SK-N-SH (cell line): ENCODE results near the gene PTGIS. TPM values are rescaled to one million over a fixed set of nuclear protein-coding genes. Genes with fewer than 3 reads are reported as not detected.

Source experiments
- CTCF ChIA-PET: fragments of 300-600, 350-600 bp; formaldehyde crosslinking; extraction: SDS; loops from one replicate; lab custom pipeline; 2021; lab: Yijun Ruan, JAX
- POLR2A ChIA-PET: fragments of 350-600 bp; sonication (Branson Sonifier 250); formaldehyde crosslinking; extraction: SDS; loops from one replicate; lab custom pipeline; 2020; ENCODE audit warnings: antibody characterized with exemption, inconsistent platforms; lab: Yijun Ruan, JAX
- DNase-seq: peaks from one replicate; pipeline ENCODE4 v3.0.0; 2012
- H2AFZ ChIP-seq: fragments of 200-600 bp; sonication (generic); 2 replicates; pipeline ENCODE4 v1.8.1; 2016; ENCODE audit warnings: antibody characterized with exemption, mild to moderate bottlenecking, low read depth
- H3F3A ChIP-seq: fragments of 200-600 bp; sonication (generic); replicated peaks from 2 replicates; pipeline ENCODE3; 2016; ENCODE audit warnings: antibody characterized with exemption, mild to moderate bottlenecking; ENCODE audit not compliant: insufficient read depth
- H3K27ac ChIP-seq, 2 experiments: fragments of 200-500 bp in 1 of 2; fragments of 200-600 bp in 1 of 2; sonication (Bioruptor generic) in 1 of 2; sonication (generic), shearing (Covaris generic) in 1 of 2; 2 replicates each; pipeline versions ENCODE4 v1.5.1 to v1.6.1; 2014 to 2016; ENCODE audit warnings: low read depth in 2 of 2, inconsistent platforms in 1 of 2, low read length in 1 of 2, mild to moderate bottlenecking in 1 of 2, mixed read lengths in 1 of 2
- H3K27me3 ChIP-seq: fragments of 200-600 bp; sonication (generic), shearing (Covaris generic); 2 replicates; pipeline ENCODE4 v1.6.1; 2016; ENCODE audit warnings: mixed run types; ENCODE audit not compliant: insufficient read depth
- H3K36me3 ChIP-seq, 2 experiments: fragments of 200-500 bp in 1 of 2; fragments of 200-600 bp in 1 of 2; sonication (Bioruptor generic) in 1 of 2; sonication (generic) in 1 of 2; replicated peaks in 1 of 2; 2 replicates each; pipeline versions ENCODE3 to v1.5.1; 2014 to 2016; ENCODE audit warnings: low read length in 1 of 2, mild to moderate bottlenecking in 1 of 2; ENCODE audit not compliant: insufficient read depth in 2 of 2, control insufficient read depth in 1 of 2
- H3K4me1 ChIP-seq, 2 experiments: fragments of 200-500 bp in 1 of 2; fragments of 200-600 bp in 1 of 2; sonication (Bioruptor generic) in 1 of 2; sonication (generic), shearing (Covaris generic) in 1 of 2; 2 replicates each; pipeline versions ENCODE4 v1.5.1 to v1.6.1; 2014 to 2016; ENCODE audit warnings: low read depth in 1 of 2, low read length in 1 of 2, mixed run types in 1 of 2; ENCODE audit not compliant: insufficient read depth in 2 of 2, control insufficient read depth in 1 of 2
- H3K4me2 ChIP-seq: fragments of 200-600 bp; sonication (generic), shearing (Covaris generic); 2 replicates; pipeline ENCODE4 v1.6.1; 2017; ENCODE audit warnings: mixed run types
- H3K4me3 ChIP-seq, 2 experiments: fragments of 200-500 bp in 1 of 2; fragments of 200-600 bp in 1 of 2; sonication (Bioruptor generic) in 1 of 2; sonication (generic), shearing (Covaris generic) in 1 of 2; 2 replicates each; pipeline versions ENCODE4 v1.5.1 to v1.8.1; 2014 to 2016; ENCODE audit warnings: low read depth in 2 of 2, inconsistent platforms in 1 of 2, low read length in 1 of 2, mild to moderate bottlenecking in 1 of 2, mixed read lengths in 1 of 2, moderate library complexity in 1 of 2
- H3K79me2 ChIP-seq: fragments of 200-600 bp; sonication (generic); 2 replicates; pipeline ENCODE4 v1.8.1; 2017; ENCODE audit warnings: mild to moderate bottlenecking; ENCODE audit not compliant: insufficient read depth
- H3K9ac ChIP-seq: fragments of 200-600 bp; sonication (generic); 2 replicates; pipeline ENCODE4 v1.6.1; 2017; ENCODE audit warnings: mixed run types
- H3K9me2 ChIP-seq: fragments of 200-600 bp; sonication (generic); 2 replicates; pipeline ENCODE4 v1.6.1; 2017; ENCODE audit warnings: mixed run types
- H3K9me3 ChIP-seq: fragments of 200-600 bp; sonication (generic); 2 replicates; pipeline ENCODE4 v1.6.1; 2017; ENCODE audit warnings: mixed run types, mild to moderate bottlenecking, moderate library complexity
- H4K20me1 ChIP-seq: fragments of 200-600 bp; sonication (generic); 2 replicates; pipeline ENCODE4 v1.6.1; 2017; ENCODE audit warnings: mild to moderate bottlenecking, mixed run types; ENCODE audit not compliant: insufficient read depth
- CTCF ChIP-seq: fragments of 200-600 bp; sonication (generic); IDR thresholded peaks from 2 replicates; pipeline ENCODE4 v1.6.1; 2017; ENCODE audit warnings: antibody characterized with exemption, mild to moderate bottlenecking, moderate library complexity
- ELF1 ChIP-seq: IDR thresholded peaks from 2 replicates; pipeline ENCODE4 v1.4.0; 2012
- EZH2phosphoT487 ChIP-seq: fragments of 200-600 bp; sonication (generic); IDR thresholded peaks from 2 replicates; pipeline ENCODE4 v1.6.1; 2017; ENCODE audit warnings: low read depth, mixed run types, mild to moderate bottlenecking, antibody characterized with exemption, moderate library complexity, borderline replicate concordance
- FOXJ3 ChIP-seq: sonication (generic); formaldehyde crosslinking; IDR thresholded peaks from 2 replicates; pipeline ENCODE4 v1.5.1; 2020; ENCODE audit warnings: mild to moderate bottlenecking, missing genetic modification reagents
- FOXM1 ChIP-seq: IDR thresholded peaks from 2 replicates; pipeline ENCODE4 v1.4.0; 2012; ENCODE audit warnings: low read depth, mild to moderate bottlenecking
- GABPA ChIP-seq: IDR thresholded peaks from 2 replicates; pipeline ENCODE4 v1.4.0; 2012; ENCODE audit warnings: low read depth, mild to moderate bottlenecking
- GATA2 ChIP-seq: sonication (generic); formaldehyde crosslinking; IDR thresholded peaks from 2 replicates; pipeline ENCODE4 v1.5.0; 2020; ENCODE audit warnings: mild to moderate bottlenecking, missing genetic modification reagents
- IRF3 ChIP-seq: fragments of 150-350 bp; IDR thresholded peaks from 2 replicates; pipeline ENCODE4 v1.6.1; 2016; ENCODE audit warnings: mild to moderate bottlenecking, low read depth, low read length
- POLR2AphosphoS5 ChIP-seq: IDR thresholded peaks from 2 replicates; pipeline ENCODE4 v1.6.1; 2012; ENCODE audit warnings: low read depth, low read length
- RCOR1 ChIP-seq: fragments of 150-350 bp; IDR thresholded peaks from 2 replicates; pipeline ENCODE4 v1.6.1; 2017; ENCODE audit warnings: antibody characterized with exemption, low read length
- REST ChIP-seq: IDR thresholded peaks from 2 replicates; pipeline ENCODE4 v1.6.1; 2012; ENCODE audit warnings: mild to moderate bottlenecking, low read depth, low read length, moderate library complexity
- TAF1 ChIP-seq: IDR thresholded peaks from 2 replicates; pipeline ENCODE4 v1.6.1; 2012; ENCODE audit warnings: low read depth, mild to moderate bottlenecking, low read length, moderate library complexity, borderline replicate concordance
- TCF12 ChIP-seq: IDR thresholded peaks from 2 replicates; pipeline ENCODE4 v1.4.0; 2012
- TEAD4 ChIP-seq: IDR thresholded peaks from 2 replicates; pipeline ENCODE4 v1.4.0; 2012; ENCODE audit warnings: mild to moderate bottlenecking, borderline replicate concordance; ENCODE audit not compliant: insufficient read depth
- ZBTB33 ChIP-seq: IDR thresholded peaks from 2 replicates; pipeline ENCODE4 v1.4.0; 2012; ENCODE audit warnings: low read depth, borderline replicate concordance
- WGBS: methylation state at CpG from one replicate; pipeline ENCODE4 v1.1.6; 2017; ENCODE audit warnings: low lambda C conversion rate; 5-methylcytosine and 5-hydroxymethylcytosine counted together
- polyA plus RNA-seq, 3 experiments: library from polyadenylated mRNA; depleted of rRNA; stranded (reverse); fragments of >200 nt; gene quantifications; 2 replicates each; pipeline ENCODE4 v1.2.3, GENCODE V29; 2012

PTGIS gene
- polyA plus RNA-seq, 1 of the 3 experiments (the other 2 are of a cell fraction) = 1.0 TPM

- H4K20me1 ChIP-seq = no peaks in the 10 kb centered on the region
- no peak overlapping the region for H3K4me3 ChIP-seq
- no peak overlapping the region for H3K27ac ChIP-seq
- no peaks in the 10 kb centered on the region for H3K27me3 ChIP-seq
- 70% methylated on average over 13 of the region's 17 CpGs for WGBS
- no peaks in the 10 kb centered on the region for H3K9me3 ChIP-seq
- H3K4me2 ChIP-seq = no peak overlapping the region
- H2AFZ ChIP-seq = no peak overlapping the region
- no peak for DNase-seq
- no peaks in the 10 kb centered on the region for H3F3A ChIP-seq
- POLR2A ChIA-PET = no interaction called here
- H3K36me3 ChIP-seq = no peaks in the 10 kb centered on the region
- TF ChIP-seq EZH2phosphoT487 (no peak), POLR2AphosphoS5 (no peak), FOXM1 (no peak), GABPA (no peak), REST (no peak), IRF3 (no peak), TCF12 (no peak)
- H3K79me2 ChIP-seq = no peaks in the 10 kb centered on the region
- H3K9ac ChIP-seq = no peak overlapping the region
- no peaks in the 10 kb centered on the region for H3K9me2 ChIP-seq
- no peaks in the 10 kb centered on the region for H3K4me1 ChIP-seq
- CTCF ChIA-PET = interaction anchor here (0.7 to 15.8 kb wide), 11 partner anchors 8 to 271 kb away, joined by 3 to 317 read pairs (median 4); no protein-coding TSS in a partner anchor
These were observed 50.8 kb downstream of the PTGIS start for GRCh38 chr20:49516916-49517804.

GRCh38 chr20:49515586-49515985 lies 52.4 kb downstream of the PTGIS start:
- Histone ChIP-seq H3K79me2 (no peaks in the 10 kb centered on the region), H3K9me3 (no peaks in the 10 kb centered on the region), H3K4me3 (no peak overlapping the region), H3K4me1 (peaks cover 0 to 5% of the 10 kb centered on the region in 2 experiments; a peak in 2 of 4 replicates), H3K4me2 (no peak overlapping the region), H3K27me3 (no peaks in the 10 kb centered on the region), H3K9me2 (no peaks in the 10 kb centered on the region), H4K20me1 (no peaks in the 10 kb centered on the region), H3K9ac (no peak overlapping the region), H3K27ac (no peak overlapping the region), H3F3A (peaks cover 8% of the 10 kb centered on the region), H2AFZ (no peak overlapping the region), H3K36me3 (no peaks in the 10 kb centered on the region)
- POLR2A ChIA-PET = no interaction called here
- no peak for TF ChIP-seq ZBTB33
- TF ChIP-seq TAF1 = no peak
- no peak for TF ChIP-seq FOXJ3
- no peak for TF ChIP-seq FOXM1
- no peak for TF ChIP-seq CTCF
- TF ChIP-seq TEAD4 = no peak
- TF ChIP-seq ELF1 = no peak
- TF ChIP-seq RCOR1 = no peak
- no peak for TF ChIP-seq GABPA
- TF ChIP-seq GATA2 (CRISPR knock-in tag) = no peak
- TF ChIP-seq POLR2AphosphoS5 = no peak
- CTCF ChIA-PET = interaction anchor here (0.6 to 15.8 kb wide), 6 partner anchors 18 to 569 kb away, joined by 3 to 317 read pairs (median 8); no protein-coding TSS in a partner anchor
- DNase-seq = no peak
- 35% methylated on average over 3 of the region's 3 CpGs for WGBS
